HG03095 (cell line): ENCODE measurements around the gene LARP4.
"Not testable (repeated sequence)": the region's sequence is repeated elsewhere in the genome, so short reads cannot be mapped to it uniquely, and the experiment has no call there.

Source experiments
- ATAC-seq: cut with Tn5 transposase; IDR thresholded peaks from one replicate; pipeline ENCODE4 v1.9.1; 2021; ENCODE audit warnings: moderate library complexity; ENCODE audit not compliant: unreplicated experiment

LARP4 gene

GRCh38 chr12:50400638-50401499 lies at the start of gene LARP4:
LARP4 (plus strand) TSS chr12:50400885; CDS start chr12:50401011, 126 bp downstream.
- ATAC-seq, result peak; percentile 92

DNA sequence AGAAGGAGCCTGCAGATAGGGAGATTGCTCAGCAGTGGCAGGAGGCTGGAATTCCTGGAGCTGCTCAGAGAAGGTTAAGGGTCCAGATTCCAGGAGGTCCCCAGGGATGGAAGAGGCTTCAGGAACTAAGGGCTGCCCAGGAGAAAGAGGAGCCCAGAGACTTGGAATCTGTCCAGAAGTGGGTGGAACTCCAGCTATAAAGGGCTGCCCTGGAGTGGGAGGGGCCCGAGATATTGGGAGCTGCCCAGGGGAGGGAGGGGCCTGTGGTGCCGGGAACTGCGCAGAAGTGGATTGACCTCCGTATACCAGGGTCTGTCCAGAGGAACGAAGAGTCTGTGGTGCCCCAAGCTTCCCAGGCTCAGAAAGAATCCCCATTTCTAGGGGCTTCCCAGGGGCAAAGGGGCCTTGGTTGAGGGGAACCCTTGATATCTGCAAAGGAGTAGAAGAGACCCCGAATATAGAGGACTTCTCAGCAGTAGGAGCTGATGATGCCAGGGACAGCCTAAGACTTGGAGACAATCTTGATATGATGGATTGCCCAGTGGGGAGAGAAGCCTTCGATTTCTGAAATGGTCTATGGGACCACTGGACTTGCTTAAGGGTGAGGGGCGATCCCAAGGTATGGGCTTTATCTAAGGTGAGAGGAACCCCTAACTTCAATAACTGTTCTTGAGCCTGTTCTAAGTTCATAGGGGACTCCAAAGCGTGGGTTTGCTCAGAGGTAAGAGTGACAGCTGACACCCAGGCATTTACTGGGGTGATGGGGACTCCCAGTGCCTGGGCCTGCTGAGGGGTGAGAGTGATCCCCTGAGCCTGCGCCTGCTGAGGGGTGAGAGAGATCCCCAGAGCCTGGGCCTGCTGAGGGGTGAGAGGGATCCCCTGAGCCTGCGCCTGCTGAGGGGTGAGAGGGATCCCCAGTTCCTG lies 49.3 kb upstream of the LARP4 start:
- ATAC-seq, result no peak

DNA sequence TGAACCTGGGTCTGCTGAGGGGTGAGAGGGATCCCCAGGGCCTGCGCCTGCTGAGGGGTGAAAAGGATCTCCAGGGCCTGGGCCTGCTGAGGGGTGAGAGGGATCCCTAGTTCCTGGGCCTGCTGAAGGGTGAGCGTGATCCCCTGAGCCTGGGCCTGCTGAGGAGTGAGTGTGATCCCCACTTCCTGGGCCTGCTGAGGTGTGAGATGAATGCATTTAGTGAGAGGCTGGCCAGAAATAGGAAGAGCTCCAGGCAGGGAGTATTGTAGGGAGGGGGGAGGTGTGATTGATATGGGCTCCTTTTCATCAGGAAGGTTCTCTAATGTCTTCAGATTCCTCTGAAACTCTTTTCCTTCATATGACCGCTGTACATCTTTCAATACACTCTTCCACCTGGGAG lies 47.3 kb upstream of the LARP4 start:
- ATAC-seq, result no peak

GRCh38 chr12:50353869-50354593 lies 46.7 kb upstream of the LARP4 start:
- no peak for ATAC-seq

DNA sequence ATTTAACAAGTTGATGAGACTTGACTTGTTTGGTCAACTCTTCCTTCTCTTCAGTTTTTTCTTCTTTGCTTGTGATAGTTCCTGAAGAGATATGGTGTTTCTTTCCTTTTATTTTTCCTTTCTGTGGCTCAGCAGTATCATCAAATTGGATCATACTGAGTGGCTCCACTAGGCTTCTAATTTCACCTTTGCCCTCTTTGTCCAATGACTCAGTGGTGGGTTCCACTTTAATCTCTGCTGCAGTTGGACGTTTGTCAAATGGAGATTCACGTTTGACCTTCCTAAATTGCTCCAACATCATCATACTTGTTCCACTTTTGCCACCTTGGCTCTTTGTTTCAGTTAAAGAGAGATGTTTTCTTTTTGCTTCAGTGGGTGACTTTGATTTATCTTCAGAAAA lies 45.8 kb upstream of the LARP4 start:
- no peak for ATAC-seq

DNA sequence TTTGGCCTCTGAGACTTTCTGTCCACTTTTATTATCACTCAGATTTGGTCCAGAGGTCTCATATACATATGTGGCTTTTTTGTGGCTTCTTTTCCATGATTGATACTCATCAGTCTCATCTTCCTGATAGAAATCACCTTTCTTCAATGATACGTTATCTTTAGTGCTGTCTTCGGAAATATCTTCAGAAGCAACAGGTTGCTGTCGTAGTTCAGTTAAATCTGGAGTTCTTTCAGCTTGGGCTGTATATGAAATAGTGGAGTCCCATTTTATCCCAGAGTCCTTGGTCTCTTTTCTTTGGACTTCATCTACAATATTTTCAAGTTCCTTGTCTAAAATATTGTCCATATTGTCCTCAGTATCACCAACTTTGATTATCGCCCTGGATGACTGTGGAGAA lies 45.3 kb upstream of the LARP4 start:
- no peak for ATAC-seq

- no peak for ATAC-seq
Measured at GRCh38 chr12:50362671-50363070, 38.0 kb upstream of the LARP4 start.

- ATAC-seq, result no peak
Measured at GRCh38 chr12:50363141-50363540, 37.5 kb upstream of the LARP4 start.

GRCh38 chr12:50365709-50366406 lies 34.8 kb upstream of the LARP4 start:
- no peak for ATAC-seq

DNA sequence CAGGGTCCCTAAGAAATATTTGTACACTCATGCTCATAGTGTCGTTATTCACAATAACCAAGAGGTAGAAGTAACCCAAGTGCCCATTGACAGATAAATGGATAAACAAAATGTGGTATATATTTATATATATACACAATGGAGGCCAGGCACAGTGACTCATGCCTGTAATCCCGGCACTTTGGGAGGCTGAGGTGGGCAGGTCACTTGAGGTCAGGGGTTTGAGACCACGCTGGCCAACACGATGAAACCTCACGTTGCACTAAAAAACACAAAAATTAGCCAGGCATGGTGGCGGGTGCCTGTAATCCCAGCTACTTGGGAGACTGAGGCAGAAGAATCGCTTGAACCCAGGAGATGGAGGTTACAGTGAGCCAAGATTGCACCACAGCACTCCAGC lies 30.0 kb upstream of the LARP4 start:
- ATAC-seq, result not testable (repeated sequence)

DNA sequence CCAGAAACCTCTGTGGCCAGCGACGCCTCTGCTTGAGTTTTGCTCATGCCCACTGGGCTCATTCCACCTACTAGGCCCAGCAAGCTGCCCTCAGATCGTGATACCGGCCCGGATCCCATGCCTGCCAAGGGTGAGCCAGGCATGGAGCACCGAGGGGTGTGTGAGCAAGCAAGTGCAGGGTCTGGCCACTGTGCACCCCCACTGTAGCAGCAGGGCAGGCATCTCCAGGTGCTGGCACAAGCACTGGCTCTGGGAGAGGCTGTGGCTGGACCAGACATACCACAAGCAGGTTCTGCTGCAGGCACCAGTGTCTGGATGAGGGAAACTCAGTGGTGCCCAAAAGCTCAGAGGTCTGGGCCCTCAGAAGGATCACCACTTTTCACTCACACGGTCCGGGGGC lies 24.9 kb upstream of the LARP4 start:
- ATAC-seq, result no peak

GRCh38 chr12:50380761-50381325 lies 19.8 kb upstream of the LARP4 start:
- no peak for ATAC-seq

DNA sequence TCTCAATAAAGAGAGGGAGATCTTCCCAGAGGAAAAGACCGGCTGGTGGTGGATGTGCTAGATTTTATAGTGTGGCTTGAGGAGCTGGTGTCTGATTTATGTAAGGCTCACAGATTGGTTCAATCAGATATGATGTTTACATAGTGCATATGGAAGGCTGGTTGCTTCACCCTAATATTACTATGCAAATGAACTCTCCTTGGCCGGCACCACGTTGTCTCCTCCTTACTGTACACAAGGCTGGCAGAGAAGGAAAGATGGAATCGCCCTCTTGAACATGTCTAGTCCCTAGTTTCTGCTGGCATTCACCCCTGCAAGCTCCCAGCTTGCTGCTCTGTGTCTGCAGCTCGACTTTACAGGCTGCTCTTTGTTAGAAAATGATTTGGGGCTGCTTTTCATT lies 13.2 kb upstream of the LARP4 start:
- ATAC-seq, result no peak

GRCh38 chr12:50387972-50388478 lies 12.7 kb upstream of the LARP4 start:
- no peak for ATAC-seq

GRCh38 chr12:50388793-50389192 lies 11.9 kb upstream of the LARP4 start:
- ATAC-seq, result not testable (repeated sequence)

DNA sequence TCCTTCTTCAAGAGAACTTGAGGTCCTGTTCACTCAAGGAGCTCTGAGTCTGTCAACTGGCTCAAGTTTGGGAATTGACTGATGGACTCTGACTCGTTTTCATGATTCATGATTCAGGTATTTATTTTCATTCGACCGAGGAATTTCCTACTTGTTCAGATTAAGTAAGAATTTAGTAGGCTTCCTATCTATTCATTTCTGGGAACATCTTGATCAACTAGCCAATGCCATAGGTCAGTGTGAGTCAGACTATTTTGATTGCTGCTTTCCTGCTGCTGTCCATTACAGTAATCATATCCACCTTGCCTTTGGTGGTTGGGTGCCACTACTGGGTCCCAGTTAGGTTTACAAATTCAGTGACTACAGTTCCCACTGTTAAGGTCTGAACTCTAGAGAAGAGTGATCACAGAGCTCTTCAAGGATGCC lies 10.4 kb upstream of the LARP4 start:
- no peak for ATAC-seq

DNA sequence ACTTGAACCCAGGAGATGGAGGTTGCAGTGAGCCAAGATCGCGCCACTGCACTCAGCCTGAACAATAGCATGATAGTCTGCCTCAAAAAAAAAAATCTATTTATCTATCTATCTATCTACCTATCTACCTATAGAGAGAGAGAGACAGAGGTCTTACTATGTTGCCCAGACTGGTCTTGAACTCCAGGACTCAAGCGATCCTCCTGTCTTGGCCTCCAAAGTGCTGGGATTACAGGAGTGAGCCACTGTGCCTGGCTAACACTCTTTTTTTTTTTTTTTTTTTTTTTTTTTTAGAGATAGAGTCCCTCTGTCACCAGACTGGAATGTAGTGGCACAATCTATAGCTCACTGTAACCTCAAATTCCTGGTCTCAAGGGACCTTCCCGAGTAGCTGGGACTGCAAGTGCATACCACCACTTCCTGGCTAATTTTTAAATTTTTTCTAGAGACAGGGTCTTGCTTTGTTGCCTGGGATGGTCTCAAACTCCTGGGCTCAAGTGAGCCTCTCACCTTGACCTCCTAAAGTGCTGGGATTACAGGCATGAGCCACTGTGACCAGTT lies 6.1 kb upstream of the LARP4 start:
- ATAC-seq, result no peak

DNA sequence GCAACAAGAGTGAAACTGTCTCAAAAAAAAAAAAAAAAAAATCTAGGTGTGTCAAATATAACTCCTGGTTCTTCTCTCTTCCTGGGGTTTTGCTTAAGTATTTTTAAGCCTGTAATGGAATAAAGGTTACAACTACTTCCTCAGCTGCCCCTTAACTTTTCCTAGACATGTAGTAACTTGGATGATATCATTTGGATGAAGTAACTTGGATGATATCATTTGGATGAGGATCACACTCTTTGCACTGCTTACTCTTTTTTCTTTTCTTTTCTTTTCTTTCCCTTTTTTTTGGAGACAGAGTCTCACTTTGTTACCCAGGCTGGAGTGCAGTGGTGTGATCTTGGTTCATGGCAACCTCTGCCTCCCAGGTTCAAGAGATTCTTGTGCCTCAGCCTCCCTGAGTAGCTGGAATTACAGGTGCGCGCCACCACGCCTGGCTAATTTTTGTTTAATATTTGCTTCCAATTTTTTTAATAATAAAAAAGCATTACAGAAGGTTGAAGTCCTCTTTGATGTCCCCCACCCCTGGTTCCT lies 3.5 kb upstream of the LARP4 start:
- ATAC-seq, result no peak

DNA sequence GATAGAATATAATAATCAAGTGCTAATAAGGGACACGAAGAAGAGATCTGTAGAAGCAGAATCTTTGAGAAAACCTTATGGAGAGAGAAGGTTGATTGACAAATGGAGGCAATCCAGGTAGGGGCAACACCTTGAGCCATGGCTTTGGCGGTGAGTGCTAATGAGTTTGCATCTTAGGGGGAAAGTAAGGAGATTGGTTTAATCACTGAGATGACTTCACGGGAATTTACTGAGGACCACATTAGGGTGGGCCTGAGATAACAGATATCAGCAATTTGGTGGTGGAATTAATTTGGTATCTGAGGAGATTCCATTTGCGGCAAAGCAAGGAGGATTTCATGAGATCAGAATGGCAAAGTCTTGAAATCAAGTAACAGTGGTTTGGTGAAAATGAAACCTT lies 1.8 kb upstream of the LARP4 start:
- ATAC-seq, result no peak
